Amniotic epithelial cell (primary cell): ENCODE results near the gene EYA3.

Experiments used
- DNase-seq: peaks from one replicate; pipeline ENCODE4 v3.0.0-alpha.2; 2010; ENCODE audit warnings: low read depth

EYA3 gene

DNA sequence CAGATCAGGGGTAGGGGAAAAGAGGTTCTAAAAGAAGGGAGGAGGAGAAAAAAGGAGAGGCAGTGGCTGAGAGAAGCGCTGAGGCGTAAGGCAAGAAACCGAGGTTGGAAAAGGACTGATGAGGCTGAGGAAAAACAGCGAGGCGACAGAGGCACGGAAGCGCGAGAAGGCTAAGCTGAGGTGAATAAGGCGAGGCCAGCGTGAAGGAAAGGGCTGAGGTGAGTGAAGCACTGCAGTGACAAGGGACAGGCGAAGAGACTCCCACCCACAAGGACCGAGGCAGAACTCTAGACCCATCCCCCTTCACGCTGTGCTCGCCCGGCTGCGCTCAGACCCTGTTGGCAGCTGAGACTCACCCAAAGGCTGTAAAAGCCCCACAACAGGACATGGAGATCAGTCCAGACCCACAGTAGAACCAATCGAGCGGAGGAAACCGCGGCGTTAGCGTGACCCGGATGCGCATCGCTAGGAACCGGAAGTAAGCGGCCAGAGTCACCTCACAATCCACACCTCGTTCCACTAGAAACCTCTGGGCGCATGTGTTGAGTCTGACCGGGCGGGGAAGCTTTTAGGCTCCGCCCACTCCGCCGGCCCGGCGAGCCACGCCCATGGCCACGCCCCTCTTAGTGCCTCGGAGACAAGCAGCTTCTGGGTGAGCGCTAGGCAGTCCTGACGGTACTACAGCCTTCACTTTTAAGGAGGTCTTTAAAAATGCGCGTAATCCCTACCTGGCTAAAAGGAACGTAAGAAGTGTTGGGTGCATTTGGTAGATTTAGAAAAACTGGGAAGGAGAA, at the start of gene EYA3:
Gene EYA3, minus strand, starts transcription at position 443 of the 794 bp plus-strand sequence. CDS start 30,584 bp downstream, outside the sequence.
- peak; percentile 98 for DNase-seq

DNA sequence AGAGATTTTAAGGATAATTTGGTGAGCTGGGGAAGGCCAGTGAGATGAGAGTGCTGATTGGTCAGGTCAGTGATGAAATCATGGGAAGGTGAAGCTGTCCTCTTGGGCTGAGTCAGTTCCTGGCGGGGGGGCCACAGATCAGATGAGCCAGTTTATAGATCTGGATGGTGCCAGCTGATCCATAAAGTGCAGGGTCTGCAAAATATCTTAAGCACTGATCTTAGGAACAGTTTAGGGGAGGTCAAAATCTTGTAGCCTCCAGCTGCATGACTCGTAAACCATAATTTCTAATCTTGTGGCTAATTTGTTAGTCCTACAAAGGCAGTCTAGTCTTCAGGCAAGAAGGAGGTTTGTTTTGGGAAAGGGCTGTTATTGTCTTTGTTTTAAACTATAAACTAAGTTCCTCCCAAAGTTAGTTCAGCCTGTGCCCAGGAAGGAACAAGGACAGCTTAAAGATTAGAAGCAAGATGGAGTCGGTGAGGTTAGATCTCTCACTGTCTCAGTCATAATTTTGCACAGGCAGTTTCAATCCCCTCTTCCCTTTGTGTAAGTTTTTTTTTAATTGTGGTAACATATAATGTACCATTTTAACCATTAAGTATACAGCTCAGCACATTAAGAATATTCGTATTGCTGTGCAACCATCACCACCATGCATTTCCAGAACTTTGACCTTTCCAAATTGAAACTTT, 48.7 kb upstream of the EYA3 start:
- DNase-seq: no peak

GRCh38 chr1:28136169-28136921, 47.9 kb upstream of the EYA3 start:
- DNase-seq: no peak

DNA sequence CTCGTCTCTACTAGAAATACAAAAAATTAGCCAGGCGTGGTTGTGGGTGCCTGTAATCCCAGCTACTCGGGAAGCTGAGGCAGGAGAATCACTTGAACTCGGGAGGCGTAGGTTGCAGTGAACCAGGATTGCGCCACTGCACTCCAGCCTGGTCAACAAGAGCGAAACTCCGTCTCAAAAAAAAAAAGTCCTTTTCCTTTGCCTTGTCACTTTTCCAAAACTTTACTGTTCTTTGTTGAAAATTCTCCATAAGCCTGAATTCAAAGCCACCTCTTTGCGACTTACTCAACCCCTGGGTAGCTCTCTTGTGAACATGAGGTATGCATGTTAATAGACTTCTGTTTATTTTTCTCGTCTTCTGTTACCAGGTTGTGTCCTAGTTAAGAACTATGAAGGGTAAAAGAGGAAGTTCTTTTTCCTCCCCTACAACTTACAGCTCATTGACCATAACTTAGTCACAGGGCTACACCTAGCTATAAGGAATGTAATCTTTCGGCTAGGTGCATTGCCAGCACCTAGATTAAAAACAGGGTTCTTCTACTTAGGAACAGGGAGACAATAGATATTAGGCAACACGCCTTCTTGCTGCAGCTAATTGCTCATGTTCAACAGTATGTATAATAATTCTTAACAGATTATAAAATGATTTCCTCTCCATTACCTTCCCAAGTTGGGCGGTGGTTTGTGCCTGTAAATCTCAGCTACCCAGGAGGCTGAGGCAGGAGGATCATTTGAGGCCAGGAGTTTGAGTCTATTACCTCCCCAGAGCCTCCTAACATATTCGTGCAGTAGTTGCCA, 47.2 kb upstream of the EYA3 start:
- no peak for DNase-seq

GRCh38 chr1:28134651-28135207, 46.3 kb upstream of the EYA3 start:
- no peak for DNase-seq

DNA sequence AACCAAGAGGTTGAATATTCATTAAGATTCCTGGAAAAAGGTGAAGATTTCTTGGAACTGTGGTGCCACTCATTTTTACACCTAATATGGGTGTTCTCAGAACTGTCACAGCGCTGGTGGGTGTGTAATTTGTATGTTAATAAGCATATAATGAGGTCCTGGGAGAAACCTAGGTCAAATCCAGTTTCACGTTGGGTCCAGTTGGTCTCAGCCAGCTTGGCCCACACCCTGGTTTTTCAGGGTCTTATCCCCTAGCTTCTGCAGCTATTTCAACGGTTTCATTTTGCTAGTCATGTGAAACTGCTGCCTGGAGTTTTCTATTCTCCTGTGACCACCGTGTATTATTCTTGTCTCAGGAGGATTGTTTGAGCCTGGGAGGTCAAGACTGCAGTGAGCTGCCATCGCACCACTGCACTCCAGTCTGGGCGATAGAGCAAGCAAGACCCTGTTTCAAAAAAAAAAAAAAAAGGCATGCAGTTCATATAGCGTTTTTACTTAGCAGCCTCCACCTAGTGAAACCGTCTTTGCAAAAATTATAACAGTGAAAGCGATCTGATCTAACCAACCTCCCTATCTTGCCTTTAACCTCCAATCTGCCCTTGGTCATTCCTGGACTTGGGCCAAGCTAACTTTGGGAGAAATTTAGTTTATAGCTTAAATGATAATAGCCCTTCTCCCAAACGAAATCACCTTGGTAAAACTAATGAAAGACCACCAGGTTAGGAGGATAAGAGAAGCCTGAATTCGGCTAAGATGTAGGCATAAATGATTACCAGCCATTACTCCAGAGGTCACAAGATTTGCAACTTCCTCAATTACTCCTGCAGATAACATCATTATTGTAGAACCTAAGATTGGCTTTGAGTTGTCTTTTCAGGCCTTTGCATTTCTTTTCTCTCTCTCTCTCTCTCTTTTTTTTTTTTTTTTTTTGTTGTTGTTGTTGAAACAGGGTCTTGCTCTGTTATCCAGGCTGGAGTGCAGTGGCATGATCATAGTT, 44.1 kb upstream of the EYA3 start:
- DNase-seq: no peak

- no peak for DNase-seq
Measured at GRCh38 chr1:28130901-28131300, 42.5 kb upstream of the EYA3 start.

GRCh38 chr1:28129150-28129549, 40.7 kb upstream of the EYA3 start:
- peak; percentile 85 for DNase-seq

GRCh38 chr1:28127617-28128257, 39.3 kb upstream of the EYA3 start:
- DNase-seq: no peak

DNA sequence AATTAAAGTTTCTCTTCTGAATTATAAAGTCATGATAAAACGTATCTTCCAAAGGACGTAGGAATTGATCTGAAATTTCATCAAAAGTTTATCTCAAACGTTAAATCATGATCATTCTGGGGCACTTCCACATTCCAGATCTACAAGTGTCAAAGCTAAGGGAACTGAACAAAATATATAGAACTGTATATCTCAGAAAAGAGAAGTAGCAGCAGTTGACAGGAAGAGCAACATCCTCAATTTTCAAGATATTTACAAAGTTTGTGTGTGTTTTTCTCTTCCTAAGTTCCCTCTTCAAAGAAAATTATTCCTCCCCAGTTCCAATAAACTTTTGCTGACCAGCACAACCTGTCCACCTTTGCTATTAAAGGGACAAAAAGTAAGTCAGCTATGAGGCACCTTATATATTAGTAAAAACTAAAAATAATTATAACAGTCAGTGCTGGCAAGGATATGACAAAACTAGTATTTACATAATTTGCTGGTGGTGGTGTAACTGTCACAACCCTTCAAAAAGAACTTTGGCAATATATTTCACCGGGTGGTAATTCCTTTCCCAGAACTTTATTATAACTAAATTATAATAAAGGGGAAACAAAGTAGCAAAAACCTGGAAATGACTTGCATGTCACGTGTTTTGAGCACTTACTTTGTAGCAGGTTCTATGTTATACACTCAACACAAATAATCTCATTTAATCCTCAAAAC, 38.5 kb upstream of the EYA3 start:
- no peak for DNase-seq

- no peak for DNase-seq
Measured at GRCh38 chr1:28126212-28126611, 37.8 kb upstream of the EYA3 start.

DNA sequence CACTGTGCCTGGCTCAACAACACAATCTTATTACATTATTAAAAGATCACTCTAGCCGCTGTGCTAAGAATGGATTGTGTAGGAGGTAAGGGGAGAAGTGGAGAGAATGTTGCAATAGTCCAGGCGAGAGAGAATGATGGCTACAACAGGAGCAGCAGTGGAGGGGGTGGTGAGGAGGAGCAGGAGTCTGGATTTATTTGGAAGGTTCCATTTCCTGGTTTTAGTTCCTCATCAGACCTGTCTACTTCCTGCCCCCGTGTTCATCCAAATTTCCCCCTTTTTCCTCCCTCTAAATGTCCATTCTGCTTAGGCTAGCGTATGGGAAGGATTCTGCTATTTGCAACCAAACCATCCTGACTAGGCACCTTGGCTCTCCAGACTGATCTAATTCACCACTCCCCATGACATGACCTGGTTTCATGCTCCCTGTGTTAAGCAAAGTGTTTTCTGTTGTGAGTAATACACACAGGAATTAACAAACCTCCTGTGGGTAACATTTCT, 35.1 kb upstream of the EYA3 start:
- DNase-seq: peak; percentile 95

DNA sequence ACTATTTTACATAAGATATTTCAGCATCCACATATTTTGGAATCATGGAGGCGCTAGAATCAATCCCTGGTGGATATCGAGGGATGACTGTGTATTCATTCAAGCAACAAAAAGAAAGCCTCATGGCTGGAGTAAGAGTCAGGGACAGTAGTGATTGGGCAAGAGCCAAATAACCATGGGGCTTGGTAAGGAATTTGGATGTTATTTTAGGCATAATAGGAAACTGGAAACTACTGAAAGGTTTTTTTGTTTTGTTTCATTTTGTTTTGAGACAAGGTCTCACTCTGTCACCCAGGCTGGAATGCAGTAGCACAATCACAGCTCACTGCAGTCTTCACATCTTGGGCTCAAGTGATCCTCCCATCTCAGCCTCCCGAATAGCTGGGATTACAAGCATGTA, 33.8 kb upstream of the EYA3 start:
- no peak for DNase-seq

DNA sequence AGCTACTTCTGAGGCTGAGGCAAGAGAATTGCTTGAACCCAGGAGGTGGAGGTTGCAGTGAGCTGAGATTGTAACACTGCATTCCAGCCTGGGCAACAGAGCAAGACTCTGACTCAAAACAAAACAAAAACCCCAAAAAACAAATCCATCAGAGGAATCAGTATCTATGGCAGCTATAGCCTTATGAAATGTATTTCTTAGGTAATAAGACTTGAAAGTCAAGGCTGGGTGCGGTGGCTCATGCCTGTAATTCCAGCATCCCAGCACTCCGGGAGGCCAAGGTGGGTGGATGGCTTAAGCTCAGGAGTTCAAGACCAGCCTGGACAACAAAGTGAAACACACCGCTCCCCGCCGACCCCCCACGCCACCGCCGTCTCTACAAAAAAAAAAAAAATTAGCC, 31.1 kb upstream of the EYA3 start:
- DNase-seq: peak; percentile 51

DNA sequence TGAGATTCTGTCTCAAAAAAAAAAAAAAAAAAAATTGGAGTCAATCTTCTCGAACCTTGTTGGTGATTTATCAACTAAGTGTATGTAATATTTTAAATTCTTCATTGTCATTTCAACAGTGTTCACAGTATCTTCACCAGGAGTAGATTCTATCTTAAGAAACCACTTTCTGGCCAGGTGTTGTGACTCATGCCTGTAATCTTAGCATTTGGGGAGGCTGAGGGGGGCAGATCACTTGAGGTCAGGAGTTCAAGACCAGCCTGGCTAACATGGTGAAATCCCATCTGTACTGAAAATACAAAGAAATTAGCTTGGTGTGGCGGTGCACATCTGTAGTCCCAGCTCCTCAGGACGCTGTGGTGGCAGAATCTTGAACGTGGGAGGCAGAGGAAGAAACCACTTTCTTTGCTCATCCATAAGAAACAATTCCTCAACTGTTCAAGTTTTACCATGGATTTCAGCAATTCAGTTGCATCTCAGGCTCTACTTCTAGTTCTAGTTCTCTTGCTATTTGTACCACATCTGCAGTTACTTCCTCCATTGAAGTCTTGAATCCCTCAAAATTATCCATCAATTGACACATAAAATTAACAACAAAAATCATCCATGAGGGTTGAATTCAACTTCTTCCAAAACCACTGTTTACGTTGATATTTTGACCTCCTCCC, 30.4 kb upstream of the EYA3 start:
- peak; percentile 58 for DNase-seq

GRCh38 chr1:28115267-28115666, 26.9 kb upstream of the EYA3 start:
- peak; percentile 84 for DNase-seq

- no peak for DNase-seq
Measured at GRCh38 chr1:28114844-28115243, 26.4 kb upstream of the EYA3 start.

GRCh38 chr1:28113242-28113572, 24.8 kb upstream of the EYA3 start:
- DNase-seq: no peak
